WTC11 (cell line): Measurements from ENCODE around the gene ZNF431.

ENCODE experiments used
- CREB1 ChIP-seq: sonication (generic); formaldehyde crosslinking; IDR thresholded peaks from 2 replicates; pipeline ENCODE4 v1.8.0; 2023; ENCODE audit warnings: mild to moderate bottlenecking, missing genetic modification reagents
- ESRRA ChIP-seq: sonication (generic); formaldehyde crosslinking; IDR thresholded peaks from 2 replicates; pipeline ENCODE4 v1.8.1; 2022; ENCODE audit warnings: mild to moderate bottlenecking, missing genetic modification reagents, borderline replicate concordance
- FOXJ3 ChIP-seq: sonication (generic); formaldehyde crosslinking; IDR thresholded peaks from 2 replicates; pipeline ENCODE4 v1.9.0; 2021; ENCODE audit warnings: missing genetic modification reagents, mild to moderate bottlenecking, borderline replicate concordance
- MXD4 ChIP-seq: fragments of 250-450 bp; sonication (Bioruptor Pico); IDR thresholded peaks from 2 replicates; pipeline ENCODE4 v1.8.0; 2021; ENCODE audit warnings: mild to moderate bottlenecking, moderate library complexity, borderline replicate concordance
- MYBL2 ChIP-seq: sonication (generic); formaldehyde crosslinking; IDR thresholded peaks from 2 replicates; pipeline ENCODE4 v1.8.1; 2023; ENCODE audit warnings: mild to moderate bottlenecking, moderate library complexity, missing genetic modification reagents
- TF ChIP-seq, protein P1 (sequence below): fragments of 200-600 bp; IDR thresholded peaks from 2 replicates; pipeline ENCODE4 v1.8.0; 2022; ENCODE audit warnings: antibody characterized with exemption
- TF ChIP-seq, protein P2 (sequence below): sonication (generic); formaldehyde crosslinking; conservative IDR thresholded peaks from 2 replicates; pipeline ENCODE4 v1.8.1; 2022; ENCODE audit warnings: mild to moderate bottlenecking, missing genetic modification reagents

DNA sequence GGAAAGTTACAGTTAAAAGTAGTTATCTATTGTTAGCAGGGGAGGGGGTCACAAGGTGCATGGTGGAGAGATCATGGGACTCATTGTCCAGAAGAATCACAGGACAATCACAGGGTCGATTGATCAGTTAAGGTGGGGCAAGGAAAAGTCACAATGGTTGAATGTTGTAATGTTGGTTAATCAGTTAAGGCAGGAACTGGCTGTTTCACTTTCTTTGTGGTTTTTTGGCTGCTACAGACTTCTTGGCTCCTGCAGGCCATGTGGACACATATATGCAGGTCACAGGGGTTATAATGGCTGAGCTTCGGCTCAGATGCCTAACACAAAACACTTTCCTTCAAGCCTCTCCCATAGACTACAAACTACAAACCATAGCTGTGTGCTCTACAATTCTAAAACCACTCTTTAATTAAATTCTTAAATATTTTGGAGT, 6.9 kb upstream of the ZNF431 start:
- TF ChIP-seq ESRRA = no peak
- TF ChIP-seq, protein P1, sequence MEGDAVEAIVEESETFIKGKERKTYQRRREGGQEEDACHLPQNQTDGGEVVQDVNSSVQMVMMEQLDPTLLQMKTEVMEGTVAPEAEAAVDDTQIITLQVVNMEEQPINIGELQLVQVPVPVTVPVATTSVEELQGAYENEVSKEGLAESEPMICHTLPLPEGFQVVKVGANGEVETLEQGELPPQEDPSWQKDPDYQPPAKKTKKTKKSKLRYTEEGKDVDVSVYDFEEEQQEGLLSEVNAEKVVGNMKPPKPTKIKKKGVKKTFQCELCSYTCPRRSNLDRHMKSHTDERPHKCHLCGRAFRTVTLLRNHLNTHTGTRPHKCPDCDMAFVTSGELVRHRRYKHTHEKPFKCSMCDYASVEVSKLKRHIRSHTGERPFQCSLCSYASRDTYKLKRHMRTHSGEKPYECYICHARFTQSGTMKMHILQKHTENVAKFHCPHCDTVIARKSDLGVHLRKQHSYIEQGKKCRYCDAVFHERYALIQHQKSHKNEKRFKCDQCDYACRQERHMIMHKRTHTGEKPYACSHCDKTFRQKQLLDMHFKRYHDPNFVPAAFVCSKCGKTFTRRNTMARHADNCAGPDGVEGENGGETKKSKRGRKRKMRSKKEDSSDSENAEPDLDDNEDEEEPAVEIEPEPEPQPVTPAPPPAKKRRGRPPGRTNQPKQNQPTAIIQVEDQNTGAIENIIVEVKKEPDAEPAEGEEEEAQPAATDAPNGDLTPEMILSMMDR = no peak
- TF ChIP-seq MYBL2 = no peak
- TF ChIP-seq CREB1 (CRISPR knock-in tag) = no peak
- TF ChIP-seq, protein P2, sequence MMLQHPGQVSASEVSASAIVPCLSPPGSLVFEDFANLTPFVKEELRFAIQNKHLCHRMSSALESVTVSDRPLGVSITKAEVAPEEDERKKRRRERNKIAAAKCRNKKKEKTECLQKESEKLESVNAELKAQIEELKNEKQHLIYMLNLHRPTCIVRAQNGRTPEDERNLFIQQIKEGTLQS (CRISPR knock-in tag) = no peak
- TF ChIP-seq MXD4 (CRISPR knock-in tag) = no peak
- TF ChIP-seq FOXJ3 (CRISPR knock-in tag) = no peak
